GM23338 (cell line): Measurements from ENCODE around the gene LHX3. TPM values are rescaled to one million over a fixed set of nuclear protein-coding genes. Genes with fewer than 3 reads are reported as not detected.

ENCODE experiments used
- ATAC-seq: fragments of 200-7000 bp; cut with Tn5 transposase; 3 replicates; pipeline ENCODE4 v1.9.1; 2020
- DNase-seq: peaks from one replicate; pipeline ENCODE4 v3.0.0-alpha.2; 2015; ENCODE audit warnings: low spot score
- H2AFZ ChIP-seq: fragments of 200-600 bp; sonication (generic); 2 replicates; pipeline ENCODE4 v1.8.0; 2016; ENCODE audit warnings: antibody characterized with exemption, mild to moderate bottlenecking, moderate library complexity
- H3F3A ChIP-seq: fragments of 200-600 bp; sonication (generic); replicated peaks from 2 replicates; pipeline ENCODE4 v1.8.0; 2017; ENCODE audit warnings: antibody characterized with exemption, mixed run types, low read depth
- H3K27ac ChIP-seq: fragments of 200-600 bp; sonication (generic); 2 replicates; pipeline ENCODE4 v1.6.1; 2016; ENCODE audit warnings: low read depth
- H3K27me3 ChIP-seq: fragments of 200-600 bp; sonication (generic); 2 replicates; pipeline ENCODE4 v1.8.0; 2016; ENCODE audit warnings: mild to moderate bottlenecking, mixed run types, moderate library complexity; ENCODE audit not compliant: insufficient read depth
- H3K36me3 ChIP-seq: fragments of 200-600 bp; sonication (generic); 2 replicates; pipeline ENCODE4 v1.8.0; 2016; ENCODE audit warnings: mild to moderate bottlenecking; ENCODE audit not compliant: insufficient read depth
- H3K4me1 ChIP-seq: fragments of 200-600 bp; sonication (generic); 2 replicates; pipeline ENCODE4 v1.8.0; 2016; ENCODE audit warnings: mild to moderate bottlenecking, moderate library complexity; ENCODE audit not compliant: insufficient read depth
- H3K4me2 ChIP-seq: fragments of 200-600 bp; sonication (generic); 2 replicates; pipeline ENCODE4 v1.7.1; 2017; ENCODE audit warnings: mixed run types
- H3K4me3 ChIP-seq: fragments of 200-600 bp; sonication (generic); 2 replicates; pipeline ENCODE4 v1.6.1; 2016; ENCODE audit warnings: mixed run types
- H3K79me2 ChIP-seq: fragments of 200-600 bp; sonication (generic); replicated peaks from 2 replicates; pipeline ENCODE4 v1.8.0; 2017; ENCODE audit warnings: mild to moderate bottlenecking; ENCODE audit not compliant: insufficient read depth
- H3K9me2 ChIP-seq: fragments of 200-600 bp; sonication (generic); 2 replicates; pipeline ENCODE4 v1.8.0; 2017; ENCODE audit not compliant: insufficient read depth
- H4K20me1 ChIP-seq: fragments of 200-600 bp; sonication (generic); replicated peaks from 2 replicates; pipeline ENCODE4 v1.8.0; 2017; ENCODE audit warnings: mild to moderate bottlenecking; ENCODE audit not compliant: insufficient read depth
- H3K27ac Mint-ChIP-seq: 2 replicates; pipeline ENCODE4 v1.8.0; 2020; ENCODE audit warnings: inconsistent platforms, mild to moderate bottlenecking, moderate library complexity, mixed read lengths
- H3K27me3 Mint-ChIP-seq: 3 replicates; pipeline ENCODE4 v1.8.0; 2022; ENCODE audit warnings: low read depth, mild to moderate bottlenecking, moderate library complexity, mixed read lengths, inconsistent platforms; ENCODE audit not compliant: insufficient read depth, poor library complexity
- H3K36me3 Mint-ChIP-seq: 3 replicates; pipeline ENCODE4 v1.8.0; 2021; ENCODE audit warnings: low read depth, mild to moderate bottlenecking, inconsistent platforms, moderate library complexity, mixed read lengths
- H3K4me1 Mint-ChIP-seq: 3 replicates; pipeline ENCODE4 v1.8.0; 2020; ENCODE audit warnings: mild to moderate bottlenecking, inconsistent platforms, mixed read lengths
- H3K4me3 Mint-ChIP-seq: 3 replicates; pipeline ENCODE4 v1.8.0; 2021; ENCODE audit warnings: moderate library complexity, mild to moderate bottlenecking, inconsistent platforms, mixed read lengths
- H3K9me3 Mint-ChIP-seq: 3 replicates; pipeline ENCODE4 v1.8.0; 2020; ENCODE audit warnings: moderate library complexity, mild to moderate bottlenecking, inconsistent platforms, mixed read lengths
- CREB1 ChIP-seq: fragments of 250-450 bp; sonication (Bioruptor Pico); IDR thresholded peaks from 2 replicates; pipeline ENCODE4 v1.5.0; 2020; ENCODE audit warnings: low read depth, mild to moderate bottlenecking, moderate library complexity
- EZH2 ChIP-seq: fragments of 200-600 bp; sonication (generic); IDR thresholded peaks from one replicate; pipeline ENCODE4 v1.8.0; 2017; ENCODE audit warnings: antibody characterized with exemption, mild to moderate bottlenecking, low read depth; ENCODE audit not compliant: unreplicated experiment
- EZH2phosphoT487 ChIP-seq: fragments of 200-600 bp; sonication (generic); IDR thresholded peaks from one replicate; pipeline ENCODE4 v1.8.1; 2018; ENCODE audit warnings: antibody characterized with exemption; ENCODE audit not compliant: unreplicated experiment
- JUNB ChIP-seq: IDR thresholded peaks from one replicate; pipeline ENCODE4 v1.6.1; 2016; ENCODE audit warnings: antibody characterized with exemption; ENCODE audit not compliant: unreplicated experiment
- NANOG ChIP-seq: IDR thresholded peaks from 2 replicates; pipeline ENCODE4 v1.6.1; 2016; ENCODE audit warnings: antibody characterized with exemption, borderline replicate concordance
- STAT1 ChIP-seq: IDR thresholded peaks from one replicate; pipeline ENCODE4 v1.6.1; 2016; ENCODE audit warnings: antibody characterized with exemption; ENCODE audit not compliant: unreplicated experiment
- polyA plus RNA-seq: library from polyadenylated mRNA; unstranded; fragments of >200 nt; fragmentation: Nextera tagmentation; extraction: Ambion mirVana; gene quantifications from 2 replicates; pipeline ENCODE4 v1.2.1, GENCODE V29; 2016
- total RNA-seq: library from RNA; depleted of rRNA; stranded (reverse); fragments of >200 nt; shearing (Covaris generic); gene quantifications from 2 replicates; pipeline ENCODE4 v1.2.3, GENCODE V29; 2014
- TF ChIP-seq, protein P1 (sequence below): IDR thresholded peaks from 2 replicates; pipeline ENCODE4 v1.6.1; 2016; ENCODE audit warnings: antibody characterized with exemption
- TF ChIP-seq, protein P2 (sequence below): IDR thresholded peaks from one replicate; pipeline ENCODE4 v1.6.1; 2018; ENCODE audit warnings: antibody characterized with exemption; ENCODE audit not compliant: unreplicated experiment
- TF ChIP-seq, protein P3 (sequence below): fragments of 250-450 bp; sonication (Bioruptor Pico); IDR thresholded peaks from 2 replicates; pipeline ENCODE4 v1.5.0; 2020; ENCODE audit warnings: mild to moderate bottlenecking, moderate library complexity

Gene LHX3
- total and polyA plus RNA-seq, 2 experiments from 2014 or later = 0.08 TPM; not detected in 1

DNA sequence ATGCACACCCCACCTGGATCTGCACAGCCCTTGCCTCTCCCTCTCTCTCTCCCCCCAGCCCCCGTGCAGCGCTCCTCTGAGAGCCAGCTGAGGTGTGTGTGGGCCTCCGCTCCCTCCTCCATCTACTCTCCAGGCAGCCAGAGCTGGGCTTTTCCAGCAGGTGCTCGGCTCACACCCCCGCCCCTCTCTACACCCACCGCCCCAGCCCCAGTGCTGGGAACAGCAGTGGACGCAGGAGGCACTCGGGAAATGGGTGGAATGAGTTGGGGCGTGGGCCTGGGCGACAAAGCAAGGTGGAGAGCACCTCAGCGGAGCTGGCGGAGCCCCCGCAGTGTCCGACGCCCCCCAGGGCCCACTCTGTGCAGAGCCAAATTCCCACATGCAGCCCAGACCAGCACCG, 13.3 kb upstream of the LHX3 start:
- H3K27me3 ChIP-seq = no peaks in the 10 kb centered on the region
- no peak overlapping the region for H2AFZ ChIP-seq
- H3K36me3 Mint-ChIP-seq = peaks cover 49% of the 10 kb centered on the region
- H3F3A ChIP-seq = no peaks in the 10 kb centered on the region
- TF ChIP-seq STAT1 = no peak
- TF ChIP-seq, protein P1, sequence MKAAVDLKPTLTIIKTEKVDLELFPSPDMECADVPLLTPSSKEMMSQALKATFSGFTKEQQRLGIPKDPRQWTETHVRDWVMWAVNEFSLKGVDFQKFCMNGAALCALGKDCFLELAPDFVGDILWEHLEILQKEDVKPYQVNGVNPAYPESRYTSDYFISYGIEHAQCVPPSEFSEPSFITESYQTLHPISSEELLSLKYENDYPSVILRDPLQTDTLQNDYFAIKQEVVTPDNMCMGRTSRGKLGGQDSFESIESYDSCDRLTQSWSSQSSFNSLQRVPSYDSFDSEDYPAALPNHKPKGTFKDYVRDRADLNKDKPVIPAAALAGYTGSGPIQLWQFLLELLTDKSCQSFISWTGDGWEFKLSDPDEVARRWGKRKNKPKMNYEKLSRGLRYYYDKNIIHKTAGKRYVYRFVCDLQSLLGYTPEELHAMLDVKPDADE = no peak
- TF ChIP-seq, protein P2, sequence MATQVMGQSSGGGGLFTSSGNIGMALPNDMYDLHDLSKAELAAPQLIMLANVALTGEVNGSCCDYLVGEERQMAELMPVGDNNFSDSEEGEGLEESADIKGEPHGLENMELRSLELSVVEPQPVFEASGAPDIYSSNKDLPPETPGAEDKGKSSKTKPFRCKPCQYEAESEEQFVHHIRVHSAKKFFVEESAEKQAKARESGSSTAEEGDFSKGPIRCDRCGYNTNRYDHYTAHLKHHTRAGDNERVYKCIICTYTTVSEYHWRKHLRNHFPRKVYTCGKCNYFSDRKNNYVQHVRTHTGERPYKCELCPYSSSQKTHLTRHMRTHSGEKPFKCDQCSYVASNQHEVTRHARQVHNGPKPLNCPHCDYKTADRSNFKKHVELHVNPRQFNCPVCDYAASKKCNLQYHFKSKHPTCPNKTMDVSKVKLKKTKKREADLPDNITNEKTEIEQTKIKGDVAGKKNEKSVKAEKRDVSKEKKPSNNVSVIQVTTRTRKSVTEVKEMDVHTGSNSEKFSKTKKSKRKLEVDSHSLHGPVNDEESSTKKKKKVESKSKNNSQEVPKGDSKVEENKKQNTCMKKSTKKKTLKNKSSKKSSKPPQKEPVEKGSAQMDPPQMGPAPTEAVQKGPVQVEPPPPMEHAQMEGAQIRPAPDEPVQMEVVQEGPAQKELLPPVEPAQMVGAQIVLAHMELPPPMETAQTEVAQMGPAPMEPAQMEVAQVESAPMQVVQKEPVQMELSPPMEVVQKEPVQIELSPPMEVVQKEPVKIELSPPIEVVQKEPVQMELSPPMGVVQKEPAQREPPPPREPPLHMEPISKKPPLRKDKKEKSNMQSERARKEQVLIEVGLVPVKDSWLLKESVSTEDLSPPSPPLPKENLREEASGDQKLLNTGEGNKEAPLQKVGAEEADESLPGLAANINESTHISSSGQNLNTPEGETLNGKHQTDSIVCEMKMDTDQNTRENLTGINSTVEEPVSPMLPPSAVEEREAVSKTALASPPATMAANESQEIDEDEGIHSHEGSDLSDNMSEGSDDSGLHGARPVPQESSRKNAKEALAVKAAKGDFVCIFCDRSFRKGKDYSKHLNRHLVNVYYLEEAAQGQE = no peak
- TF ChIP-seq JUNB = no peak
- TF ChIP-seq CREB1 (CRISPR knock-in tag) = no peak
- no peak for TF ChIP-seq EZH2phosphoT487
- no peak for TF ChIP-seq NANOG
- TF ChIP-seq, protein P3, sequence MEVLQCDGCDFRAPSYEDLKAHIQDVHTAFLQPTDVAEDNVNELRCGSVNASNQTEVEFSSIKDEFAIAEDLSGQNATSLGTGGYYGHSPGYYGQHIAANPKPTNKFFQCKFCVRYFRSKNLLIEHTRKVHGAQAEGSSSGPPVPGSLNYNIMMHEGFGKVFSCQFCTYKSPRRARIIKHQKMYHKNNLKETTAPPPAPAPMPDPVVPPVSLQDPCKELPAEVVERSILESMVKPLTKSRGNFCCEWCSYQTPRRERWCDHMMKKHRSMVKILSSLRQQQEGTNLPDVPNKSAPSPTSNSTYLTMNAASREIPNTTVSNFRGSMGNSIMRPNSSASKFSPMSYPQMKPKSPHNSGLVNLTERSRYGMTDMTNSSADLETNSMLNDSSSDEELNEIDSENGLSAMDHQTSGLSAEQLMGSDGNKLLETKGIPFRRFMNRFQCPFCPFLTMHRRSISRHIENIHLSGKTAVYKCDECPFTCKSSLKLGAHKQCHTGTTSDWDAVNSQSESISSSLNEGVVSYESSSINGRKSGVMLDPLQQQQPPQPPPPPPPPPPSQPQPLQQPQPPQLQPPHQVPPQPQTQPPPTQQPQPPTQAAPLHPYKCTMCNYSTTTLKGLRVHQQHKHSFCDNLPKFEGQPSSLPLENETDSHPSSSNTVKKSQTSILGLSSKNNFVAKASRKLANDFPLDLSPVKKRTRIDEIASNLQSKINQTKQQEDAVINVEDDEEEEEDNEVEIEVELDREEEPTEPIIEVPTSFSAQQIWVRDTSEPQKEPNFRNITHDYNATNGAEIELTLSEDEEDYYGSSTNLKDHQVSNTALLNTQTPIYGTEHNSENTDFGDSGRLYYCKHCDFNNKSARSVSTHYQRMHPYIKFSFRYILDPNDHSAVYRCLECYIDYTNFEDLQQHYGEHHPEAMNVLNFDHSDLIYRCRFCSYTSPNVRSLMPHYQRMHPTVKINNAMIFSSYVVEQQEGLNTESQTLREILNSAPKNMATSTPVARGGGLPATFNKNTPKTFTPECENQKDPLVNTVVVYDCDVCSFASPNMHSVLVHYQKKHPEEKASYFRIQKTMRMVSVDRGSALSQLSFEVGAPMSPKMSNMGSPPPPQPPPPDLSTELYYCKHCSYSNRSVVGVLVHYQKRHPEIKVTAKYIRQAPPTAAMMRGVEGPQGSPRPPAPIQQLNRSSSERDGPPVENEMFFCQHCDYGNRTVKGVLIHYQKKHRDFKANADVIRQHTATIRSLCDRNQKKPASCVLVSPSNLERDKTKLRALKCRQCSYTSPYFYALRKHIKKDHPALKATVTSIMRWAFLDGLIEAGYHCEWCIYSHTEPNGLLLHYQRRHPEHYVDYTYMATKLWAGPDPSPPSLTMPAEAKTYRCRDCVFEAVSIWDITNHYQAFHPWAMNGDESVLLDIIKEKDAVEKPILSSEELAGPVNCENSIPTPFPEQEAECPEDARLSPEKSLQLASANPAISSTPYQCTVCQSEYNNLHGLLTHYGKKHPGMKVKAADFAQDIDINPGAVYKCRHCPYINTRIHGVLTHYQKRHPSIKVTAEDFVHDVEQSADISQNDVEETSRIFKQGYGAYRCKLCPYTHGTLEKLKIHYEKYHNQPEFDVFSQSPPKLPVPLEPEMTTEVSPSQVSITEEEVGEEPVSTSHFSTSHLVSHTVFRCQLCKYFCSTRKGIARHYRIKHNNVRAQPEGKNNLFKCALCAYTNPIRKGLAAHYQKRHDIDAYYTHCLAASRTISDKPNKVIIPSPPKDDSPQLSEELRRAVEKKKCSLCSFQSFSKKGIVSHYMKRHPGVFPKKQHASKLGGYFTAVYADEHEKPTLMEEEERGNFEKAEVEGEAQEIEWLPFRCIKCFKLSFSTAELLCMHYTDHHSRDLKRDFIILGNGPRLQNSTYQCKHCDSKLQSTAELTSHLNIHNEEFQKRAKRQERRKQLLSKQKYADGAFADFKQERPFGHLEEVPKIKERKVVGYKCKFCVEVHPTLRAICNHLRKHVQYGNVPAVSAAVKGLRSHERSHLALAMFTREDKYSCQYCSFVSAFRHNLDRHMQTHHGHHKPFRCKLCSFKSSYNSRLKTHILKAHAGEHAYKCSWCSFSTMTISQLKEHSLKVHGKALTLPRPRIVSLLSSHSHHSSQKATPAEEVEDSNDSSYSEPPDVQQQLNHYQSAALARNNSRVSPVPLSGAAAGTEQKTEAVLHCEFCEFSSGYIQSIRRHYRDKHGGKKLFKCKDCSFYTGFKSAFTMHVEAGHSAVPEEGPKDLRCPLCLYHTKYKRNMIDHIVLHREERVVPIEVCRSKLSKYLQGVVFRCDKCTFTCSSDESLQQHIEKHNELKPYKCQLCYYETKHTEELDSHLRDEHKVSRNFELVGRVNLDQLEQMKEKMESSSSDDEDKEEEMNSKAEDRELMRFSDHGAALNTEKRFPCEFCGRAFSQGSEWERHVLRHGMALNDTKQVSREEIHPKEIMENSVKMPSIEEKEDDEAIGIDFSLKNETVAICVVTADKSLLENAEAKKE = no peak
- no peak for TF ChIP-seq EZH2
- H3K9me3 Mint-ChIP-seq = no peaks in the 10 kb centered on the region
- no peaks in the 10 kb centered on the region for H3K4me1 Mint-ChIP-seq
- H3K27me3 Mint-ChIP-seq = peaks cover 5% of the 10 kb centered on the region
- no peaks in the 10 kb centered on the region for H3K4me1 ChIP-seq
- no peak overlapping the region for H3K4me2 ChIP-seq
- no peak overlapping the region for H3K4me3 Mint-ChIP-seq
- no peaks in the 10 kb centered on the region; the same call in 1 of the 2 replicates for H4K20me1 ChIP-seq
- H3K9me2 ChIP-seq = no peaks in the 10 kb centered on the region
- no peak overlapping the region for H3K27ac Mint-ChIP-seq
- DNase-seq = no peak
- no peak for ATAC-seq
- H3K36me3 ChIP-seq = no peaks in the 10 kb centered on the region; the same call in 1 of the 2 replicates
- H3K4me3 ChIP-seq = no peak overlapping the region
- H3K79me2 ChIP-seq = peaks cover 21% of the 10 kb centered on the region
- no peak overlapping the region for H3K27ac ChIP-seq
